GM18907 (cell line): ENCODE data around the gene CACNA1H.
"Not testable (repeated sequence)": the region's sequence is repeated elsewhere in the genome, so short reads cannot be mapped to it uniquely, and the experiment has no call there.

Experiments used
- ATAC-seq: cut with Tn5 transposase; IDR thresholded peaks from one replicate; pipeline ENCODE4 v1.9.1; 2021; ENCODE audit warnings: mild to moderate bottlenecking, moderate library complexity; ENCODE audit not compliant: unreplicated experiment

CACNA1H gene

GRCh38 chr16:1223355-1224214 lies 70.7 kb downstream of the CACNA1H start:
- ATAC-seq: no peak

GRCh38 chr16:1224558-1224957 lies 71.7 kb downstream of the CACNA1H start:
- no peak for ATAC-seq

- no peak for ATAC-seq
Measured at GRCh38 chr16:1225051-1225451, 72.1 kb downstream of the CACNA1H start, which contains the start of gene TPSG1. TSS of gene TPSG1 (minus strand) at chr16:1225268. CDS start at chr16:1225252, 16 bp downstream.

GRCh38 chr16:1225728-1226311 lies 72.9 kb downstream of the CACNA1H start:
- not testable (repeated sequence) for ATAC-seq

GRCh38 chr16:1226692-1227091 lies 73.8 kb downstream of the CACNA1H start:
- not testable (repeated sequence) for ATAC-seq

GRCh38 chr16:1228227-1228626 lies 75.3 kb downstream of the CACNA1H start:
- not testable (repeated sequence) for ATAC-seq

- ATAC-seq: not testable (repeated sequence)
Measured at GRCh38 chr16:1229476-1229875, 76.6 kb downstream of the CACNA1H start.

- ATAC-seq: not testable (repeated sequence)
Measured at GRCh38 chr16:1230084-1230470, 77.2 kb downstream of the CACNA1H start, which contains the start of gene TPSB2. TSS of gene TPSB2 (minus strand) at chr16:1230184. CDS start at chr16:1229951, 233 bp downstream.

- ATAC-seq: not testable (repeated sequence)
Measured at GRCh38 chr16:1230471-1231212, 77.7 kb downstream of the CACNA1H start.

GRCh38 chr16:1231301-1231700 lies 78.4 kb downstream of the CACNA1H start:
- ATAC-seq: not testable (repeated sequence)

- not testable (repeated sequence) for ATAC-seq
Measured at GRCh38 chr16:1232049-1232748, 79.3 kb downstream of the CACNA1H start.

GRCh38 chr16:1236659-1237058 lies 83.8 kb downstream of the CACNA1H start:
- ATAC-seq: not testable (repeated sequence)

- ATAC-seq: no peak
Measured at GRCh38 chr16:1237990-1238389, 85.1 kb downstream of the CACNA1H start.

GRCh38 chr16:1238909-1239308 lies 86.0 kb downstream of the CACNA1H start:
- not testable (repeated sequence) for ATAC-seq

- not testable (repeated sequence) for ATAC-seq
Measured at GRCh38 chr16:1239575-1239974, 86.7 kb downstream of the CACNA1H start.

- not testable (repeated sequence) for ATAC-seq
Measured at GRCh38 chr16:1240436-1240835, 87.5 kb downstream of the CACNA1H start, which contains the start of gene TPSAB1. TSS of gene TPSAB1 (plus strand) at chr16:1240705. CDS start at chr16:1240939, 234 bp downstream.

- ATAC-seq: not testable (repeated sequence)
Measured at GRCh38 chr16:1241081-1241480, 88.2 kb downstream of the CACNA1H start.

- ATAC-seq: not testable (repeated sequence)
Measured at GRCh38 chr16:1243363-1243762, 90.5 kb downstream of the CACNA1H start.

GRCh38 chr16:1243907-1244850 lies 91.3 kb downstream of the CACNA1H start:
- not testable (repeated sequence) for ATAC-seq
